Left lung (tissue), 10 donors: ENCODE data around the gene SLC2A13. TPM values are rescaled to one million over a fixed set of nuclear protein-coding genes. Genes with fewer than 3 reads are reported as not detected.

Source experiments
- ATAC-seq: fragments of 200-7000 bp; cut with Tn5 transposase; one replicate; pipeline ENCODE4 v1.9.1; 2020; ENCODE audit warnings: moderate library complexity
- DNase-seq, 4 donors: peaks; one replicate each; pipeline ENCODE4 v3.0.0-alpha.2; 2013 to 2020
- H3K27ac ChIP-seq, 2 donors: fragments of 200-600 bp; sonication (generic) in 1 of 2; one replicate each; pipeline versions ENCODE4 v1.5.0 to v1.8.0; 2020 to 2021
- H3K27me3 ChIP-seq, 2 donors: fragments of 200-600 bp; sonication (generic) in 1 of 2; one replicate each; pipeline versions ENCODE4 v1.5.0 to v1.8.0; 2020 to 2021
- H3K36me3 ChIP-seq, 2 donors: fragments of 200-600 bp; sonication (generic) in 1 of 2; one replicate each; pipeline versions ENCODE4 v1.5.0 to v1.8.0; 2020 to 2021
- H3K4me1 ChIP-seq, 2 donors: fragments of 200-600 bp; one replicate each; pipeline ENCODE4 v1.8.0; 2021
- H3K4me3 ChIP-seq, 2 donors: fragments of 200-600 bp; sonication (generic) in 1 of 2; one replicate each; pipeline versions ENCODE4 v1.5.0 to v1.8.0; 2020 to 2021; ENCODE audit warnings: mild to moderate bottlenecking in 1 of 2
- H3K9me3 ChIP-seq, 2 donors: fragments of 200-600 bp; sonication (generic) in 1 of 2; one replicate each; pipeline versions ENCODE4 v1.5.0 to v1.8.0; 2020 to 2021
- intact Hi-C, 2 donors: fragments of 100-400 bp; cut with DNase I; formaldehyde crosslinking; loops; one replicate each; pipeline versions ENCODE4 v1.11.2 to v1.14.2; 2022
- polyA plus RNA-seq, 6 donors: library from polyadenylated mRNA; unstranded; fragments of 120-200 nt; gene quantifications; one replicate each; pipeline ENCODE4 v1.2.1, GENCODE V29; 2013; ENCODE audit not compliant: insufficient read length in 6 of 6
- total RNA-seq, 2 donors: library from RNA; stranded (reverse); fragmentation: NEBNext Ultra II Directional; extraction: Animal tissue kit (Norgen Biotek cat#: 25700); gene quantifications; one replicate each; pipeline ENCODE4 v1.2.1, GENCODE V29; 2021
- TF ChIP-seq, protein P1 (sequence below), 2 donors: fragments of 200-600 bp; sonication (generic) in 1 of 2; IDR thresholded peaks; one replicate each; pipeline versions ENCODE4 v1.5.0 to v1.8.0; 2021; ENCODE audit warnings: antibody characterized with exemption in 2 of 2
- donor health status: DM: no; HTN: yes; CAD: no.
- donor health status: DM: no; HTN: no; CAD: no.

The SLC2A13 gene
- total and polyA plus RNA-seq, 8 donors: 5.8 to 14.6 (median 7.8) TPM

GRCh38 chr12:40103043-40103442, 2.8 kb downstream of the SLC2A13 start:
- H3K4me1 ChIP-seq: peaks cover 11 to 37% of the 10 kb centered on the region in 2 donors
- intact Hi-C loops: loop anchor here in 1 of 2 donors (10.0 kb wide), 1 partner anchor 338 kb away; no protein-coding TSS in a partner anchor
- no peaks in the 10 kb centered on the region for H3K27me3 ChIP-seq
- H3K27ac ChIP-seq: no peak overlapping the region
- TF ChIP-seq, protein P1, sequence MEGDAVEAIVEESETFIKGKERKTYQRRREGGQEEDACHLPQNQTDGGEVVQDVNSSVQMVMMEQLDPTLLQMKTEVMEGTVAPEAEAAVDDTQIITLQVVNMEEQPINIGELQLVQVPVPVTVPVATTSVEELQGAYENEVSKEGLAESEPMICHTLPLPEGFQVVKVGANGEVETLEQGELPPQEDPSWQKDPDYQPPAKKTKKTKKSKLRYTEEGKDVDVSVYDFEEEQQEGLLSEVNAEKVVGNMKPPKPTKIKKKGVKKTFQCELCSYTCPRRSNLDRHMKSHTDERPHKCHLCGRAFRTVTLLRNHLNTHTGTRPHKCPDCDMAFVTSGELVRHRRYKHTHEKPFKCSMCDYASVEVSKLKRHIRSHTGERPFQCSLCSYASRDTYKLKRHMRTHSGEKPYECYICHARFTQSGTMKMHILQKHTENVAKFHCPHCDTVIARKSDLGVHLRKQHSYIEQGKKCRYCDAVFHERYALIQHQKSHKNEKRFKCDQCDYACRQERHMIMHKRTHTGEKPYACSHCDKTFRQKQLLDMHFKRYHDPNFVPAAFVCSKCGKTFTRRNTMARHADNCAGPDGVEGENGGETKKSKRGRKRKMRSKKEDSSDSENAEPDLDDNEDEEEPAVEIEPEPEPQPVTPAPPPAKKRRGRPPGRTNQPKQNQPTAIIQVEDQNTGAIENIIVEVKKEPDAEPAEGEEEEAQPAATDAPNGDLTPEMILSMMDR (IDR thresholded peaks at IDR 0.05): no peak
- no peaks in the 10 kb centered on the region for H3K36me3 ChIP-seq
- ATAC-seq: no peak
- H3K9me3 ChIP-seq: no peaks in the 10 kb centered on the region
- DNase-seq: no peak
- H3K4me3 ChIP-seq: no peak overlapping the region

DNA sequence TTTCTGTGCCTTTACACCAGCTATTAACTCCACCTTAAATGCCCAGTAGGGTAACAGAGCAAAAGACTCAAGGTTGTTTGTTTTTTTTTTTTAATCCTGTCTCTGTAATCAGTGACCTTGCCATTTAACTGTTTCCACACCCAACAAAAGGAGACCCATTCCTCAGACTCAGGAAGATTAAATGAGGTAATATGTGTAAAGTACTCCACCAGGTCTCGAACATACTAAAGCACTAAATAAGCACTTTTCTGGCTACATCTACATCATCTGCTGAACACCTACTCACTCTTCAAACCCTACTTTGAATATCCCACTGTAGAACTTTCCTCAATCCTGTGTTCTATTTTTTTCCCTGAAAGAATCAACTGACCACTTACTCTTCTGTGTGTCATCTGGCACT, 4.1 kb downstream of the SLC2A13 start:
- intact Hi-C loops: loop anchor here in 1 of 2 donors (10.0 kb wide), 1 partner anchor 337 kb away; no protein-coding TSS in a partner anchor
- TF ChIP-seq, protein P1 (IDR thresholded peaks at IDR 0.05): no peak
- DNase-seq (no peak), ATAC-seq (no peak)
- Histone ChIP-seq H3K4me1 (peaks cover 6 to 27% of the 10 kb centered on the region in 2 donors), H3K27me3 (no peaks in the 10 kb centered on the region), H3K4me3 (no peak overlapping the region), H3K27ac (no peak overlapping the region), H3K9me3 (no peaks in the 10 kb centered on the region), H3K36me3 (no peaks in the 10 kb centered on the region)

- TF ChIP-seq, protein P1 (IDR thresholded peaks at IDR 0.05): no peak
- H3K9me3 ChIP-seq: no peaks in the 10 kb centered on the region
- DNase-seq (peak in 1 of 4 donors; percentile 46), ATAC-seq (peak; percentile 90)
- H3K27ac ChIP-seq: no peak overlapping the region
- H3K36me3 ChIP-seq: no peaks in the 10 kb centered on the region
- H3K4me1 ChIP-seq: peaks cover 0 to 14% of the 10 kb centered on the region in 2 donors
- intact Hi-C loops: no loop called here
- no peaks in the 10 kb centered on the region for H3K27me3 ChIP-seq
- no peak overlapping the region for H3K4me3 ChIP-seq
These were observed 6.4 kb downstream of the SLC2A13 start for GRCh38 chr12:40099423-40099853.

- Histone ChIP-seq H3K4me1 (peaks cover 0 to 6% of the 10 kb centered on the region in 2 donors), H3K27me3 (no peaks in the 10 kb centered on the region), H3K9me3 (no peaks in the 10 kb centered on the region), H3K4me3 (no peak overlapping the region), H3K36me3 (no peaks in the 10 kb centered on the region), H3K27ac (no peak overlapping the region)
- ATAC-seq (no peak), DNase-seq (peak in 1 of 4 donors; percentile 53)
- intact Hi-C loops: no loop called here
- TF ChIP-seq, protein P1 (IDR thresholded peaks at IDR 0.05): no peak
These were observed 7.3 kb downstream of the SLC2A13 start for GRCh38 chr12:40098406-40099145.

GRCh38 chr12:40093512-40093911, 12.4 kb downstream of the SLC2A13 start:
- intact Hi-C loops: no loop called here
- H3K27ac ChIP-seq: no peak overlapping the region
- H3K4me3 ChIP-seq: no peak overlapping the region
- no peak for DNase-seq
- no peaks in the 10 kb centered on the region for H3K9me3 ChIP-seq
- TF ChIP-seq, protein P1 (IDR thresholded peaks at IDR 0.05): no peak
- H3K27me3 ChIP-seq: no peaks in the 10 kb centered on the region
- no peaks in the 10 kb centered on the region for H3K4me1 ChIP-seq
- no peak for ATAC-seq
- no peaks in the 10 kb centered on the region for H3K36me3 ChIP-seq
